ENCODE results near the gene HBD.

The HBD gene

GRCh38 chr11:5232176-5232575 is 2.1 kb downstream of the HBD start:
- no peak for DNase-seq

GRCh38 chr11:5231111-5231510 is 3.2 kb downstream of the HBD start:
- no peak for DNase-seq

- no peak for DNase-seq
These were observed 4.0 kb downstream of the HBD start for GRCh38 chr11:5230266-5230665.

DNA sequence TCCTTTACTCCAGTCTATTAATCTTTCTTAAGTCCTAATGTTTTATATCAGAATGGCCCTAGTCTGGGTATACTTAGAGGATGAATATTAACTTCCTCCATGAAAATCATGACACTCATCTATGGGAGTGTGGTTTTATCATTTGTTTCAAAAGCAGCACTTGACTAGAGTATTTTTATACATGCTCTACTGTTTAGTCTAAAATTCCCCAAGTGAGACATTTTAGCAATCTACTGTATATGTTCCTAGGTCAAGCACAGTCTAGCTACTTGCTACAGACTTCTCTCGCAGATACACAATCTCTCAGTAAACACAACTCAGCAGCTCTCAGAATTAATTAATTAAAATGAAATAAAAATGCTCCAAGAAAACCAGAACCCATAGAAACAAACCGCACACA is 4.5 kb downstream of the HBD start:
- no peak for DNase-seq

DNA sequence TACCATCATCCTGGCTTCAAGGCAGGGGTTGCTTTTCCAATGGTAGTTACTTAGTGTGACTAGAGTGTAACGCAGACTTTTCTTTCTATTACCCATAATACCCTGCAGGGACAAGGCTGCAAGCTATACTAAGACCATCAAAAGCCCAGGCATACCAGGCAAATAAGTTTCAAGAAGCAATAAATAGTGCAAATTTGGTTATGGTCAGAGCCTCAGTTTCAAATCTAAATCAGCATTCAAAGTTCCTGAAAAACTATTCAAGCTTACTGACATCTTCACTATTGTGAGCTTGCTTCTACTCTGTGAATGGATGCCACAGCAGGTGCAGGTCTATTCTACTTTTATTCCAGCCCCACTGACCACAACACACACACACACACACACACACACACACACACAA is 4.9 kb downstream of the HBD start:
- no peak for DNase-seq

DNA sequence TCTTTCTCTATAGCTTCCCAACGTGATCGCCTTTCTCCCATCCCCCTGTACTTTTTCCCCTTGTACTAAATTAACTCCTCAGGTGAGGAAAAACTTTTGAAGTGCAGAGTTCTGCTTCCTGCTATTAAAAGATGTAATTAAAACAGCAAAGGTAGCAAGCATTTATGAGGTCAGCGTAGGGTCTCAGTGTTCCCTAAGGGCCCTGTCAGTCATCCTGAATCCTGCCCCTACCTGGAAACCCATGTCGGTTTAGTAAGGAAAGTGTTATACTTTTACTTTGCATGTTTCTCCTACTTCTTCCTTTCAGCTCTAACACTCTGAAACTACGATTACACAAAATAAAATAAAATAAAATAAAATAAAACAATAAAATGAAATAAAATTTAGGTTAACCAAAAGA is 6.2 kb downstream of the HBD start:
- DNase-seq, result no peak

DNA sequence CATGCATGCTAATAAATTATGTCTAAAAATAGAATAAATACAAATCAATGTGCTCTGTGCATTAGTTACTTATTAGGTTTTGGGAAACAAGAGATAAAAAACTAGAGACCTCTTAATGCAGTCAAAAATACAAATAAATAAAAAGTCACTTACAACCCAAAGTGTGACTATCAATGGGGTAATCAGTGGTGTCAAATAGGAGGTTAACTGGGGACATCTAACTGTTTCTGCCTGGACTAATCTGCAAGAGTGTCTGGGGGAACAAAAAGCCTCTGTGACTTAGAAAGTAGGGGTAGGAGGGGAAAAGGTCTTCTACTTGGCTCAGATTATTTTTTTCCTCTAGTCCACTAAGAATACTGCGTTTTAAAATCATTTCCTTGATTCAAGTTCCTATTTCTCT is 6.6 kb downstream of the HBD start:
- DNase-seq, result no peak

DNA sequence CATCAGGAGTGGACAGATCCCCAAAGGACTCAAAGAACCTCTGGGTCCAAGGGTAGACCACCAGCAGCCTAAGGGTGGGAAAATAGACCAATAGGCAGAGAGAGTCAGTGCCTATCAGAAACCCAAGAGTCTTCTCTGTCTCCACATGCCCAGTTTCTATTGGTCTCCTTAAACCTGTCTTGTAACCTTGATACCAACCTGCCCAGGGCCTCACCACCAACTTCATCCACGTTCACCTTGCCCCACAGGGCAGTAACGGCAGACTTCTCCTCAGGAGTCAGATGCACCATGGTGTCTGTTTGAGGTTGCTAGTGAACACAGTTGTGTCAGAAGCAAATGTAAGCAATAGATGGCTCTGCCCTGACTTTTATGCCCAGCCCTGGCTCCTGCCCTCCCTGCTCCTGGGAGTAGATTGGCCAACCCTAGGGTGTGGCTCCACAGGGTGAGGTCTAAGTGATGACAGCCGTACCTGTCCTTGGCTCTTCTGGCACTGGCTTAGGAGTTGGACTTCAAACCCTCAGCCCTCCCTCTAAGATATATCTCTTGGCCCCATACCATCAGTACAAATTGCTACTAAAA is 7.5 kb downstream of the HBD start, which contains the start of gene HBB:
Gene HBB, minus strand, starts transcription at position 340 of the 579 bp plus-strand sequence. Its CDS starts 50 bp downstream, at position 290.
- DNase-seq, result no peak

GRCh38 chr11:5225480-5225871 is 8.8 kb downstream of the HBD start:
- no peak for DNase-seq

- no peak for DNase-seq
These were observed 9.5 kb downstream of the HBD start for GRCh38 chr11:5224538-5225479.

DNA sequence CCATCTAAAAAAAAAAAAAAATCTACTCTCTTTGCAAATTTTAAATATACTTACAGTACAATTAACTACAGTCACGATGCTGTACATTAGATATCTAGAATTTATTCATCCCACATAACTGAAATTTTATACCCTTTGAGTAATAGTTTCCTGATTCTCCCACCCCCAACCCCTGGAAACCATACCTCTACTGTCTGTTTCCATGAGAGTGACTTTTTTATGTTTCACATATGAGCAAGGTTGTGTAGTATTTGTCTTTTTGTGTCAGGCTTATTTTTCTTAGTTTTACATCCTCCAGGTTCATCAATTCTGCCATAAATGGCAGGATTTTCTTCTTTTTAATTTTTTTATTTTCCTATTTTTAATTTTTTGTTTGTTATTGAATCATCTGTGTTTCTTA is 10.6 kb downstream of the HBD start:
- no peak for DNase-seq

- DNase-seq, result no peak
These were observed 11.1 kb downstream of the HBD start for GRCh38 chr11:5223146-5223545.

GRCh38 chr11:5210376-5210885 is 23.9 kb downstream of the HBD start:
- no peak for DNase-seq

DNA sequence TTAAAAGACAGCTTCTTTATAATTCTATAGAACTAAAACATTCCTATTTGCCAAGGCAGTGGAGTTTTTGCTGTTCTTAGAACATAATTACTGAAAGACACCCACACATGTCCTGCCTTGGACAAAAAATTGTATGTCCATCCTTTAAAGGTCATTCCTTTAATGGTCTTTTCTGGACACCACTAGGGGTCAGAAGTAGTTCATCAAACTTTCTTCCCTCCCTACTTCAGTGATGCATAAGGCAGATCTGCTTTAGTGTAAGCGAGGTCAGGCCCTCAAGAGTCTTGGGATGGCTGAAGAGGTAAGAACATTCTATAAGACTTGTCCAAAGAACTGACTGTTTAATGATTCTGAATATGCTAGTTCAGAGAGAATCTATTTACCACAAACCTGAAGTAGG is 29.5 kb downstream of the HBD start:
- peak; percentile 53 for DNase-seq

DNA sequence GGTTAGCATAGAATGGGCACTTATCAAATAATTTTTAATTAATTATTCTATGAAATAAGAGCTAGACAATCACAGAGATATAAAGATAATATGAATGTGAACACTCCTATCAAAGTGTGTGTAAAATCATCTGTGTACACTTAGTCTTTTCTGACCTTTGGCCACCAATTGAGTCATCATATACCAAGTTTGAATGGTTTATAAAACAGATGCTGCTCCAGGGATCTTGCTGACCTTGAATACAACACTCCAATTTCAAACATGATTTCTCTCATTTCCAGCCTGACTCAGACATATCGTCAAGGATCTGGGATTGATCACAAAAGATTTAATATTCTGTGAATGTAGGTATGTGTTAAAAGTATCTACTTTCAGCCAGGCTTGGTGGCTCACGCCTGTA is 30.9 kb downstream of the HBD start:
- no peak for DNase-seq

DNA sequence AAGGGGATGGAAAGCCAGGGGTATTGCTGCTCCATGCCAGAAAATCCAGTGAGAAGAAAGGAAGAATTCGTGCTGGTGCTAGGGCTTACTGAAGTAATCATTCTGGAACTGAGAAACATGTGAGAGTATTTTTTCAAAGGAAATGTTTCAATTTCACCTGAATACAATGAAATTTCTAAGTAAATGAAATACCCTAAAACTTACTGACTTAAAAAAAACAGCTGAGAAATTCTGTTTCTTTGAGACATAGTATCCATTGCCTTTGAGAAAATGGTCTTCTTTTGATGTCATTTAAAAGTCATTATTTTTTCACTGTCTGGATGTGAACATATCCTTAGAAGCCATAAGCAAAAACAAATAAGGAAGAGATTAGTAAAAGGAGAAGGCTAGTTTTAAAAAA is 33.7 kb downstream of the HBD start, which contains the start of gene OR51V1:
Gene OR51V1, minus strand, starts transcription at position 101 of the 400 bp plus-strand sequence. Its CDS starts 0 bp downstream, at position 101.
- no peak for DNase-seq

DNA sequence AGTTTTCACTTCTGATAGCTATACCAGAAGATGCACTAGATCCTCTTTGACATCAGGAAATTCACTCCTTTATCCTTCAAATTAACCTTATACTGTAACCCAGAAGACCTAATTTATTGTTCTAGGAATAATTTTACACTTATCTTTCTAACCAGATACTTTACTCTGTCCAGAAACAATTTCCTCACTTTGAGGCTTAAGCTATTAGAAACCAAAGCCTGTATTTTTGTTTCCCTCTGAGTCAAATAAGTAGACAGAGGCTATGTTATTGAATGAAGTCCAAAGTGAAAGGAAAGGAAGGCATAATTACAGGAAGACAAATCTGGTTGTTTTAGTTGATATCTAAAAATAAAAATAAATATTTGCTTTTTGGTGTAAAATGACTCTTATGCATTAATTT is 36.0 kb downstream of the HBD start:
- DNase-seq, result no peak

DNA sequence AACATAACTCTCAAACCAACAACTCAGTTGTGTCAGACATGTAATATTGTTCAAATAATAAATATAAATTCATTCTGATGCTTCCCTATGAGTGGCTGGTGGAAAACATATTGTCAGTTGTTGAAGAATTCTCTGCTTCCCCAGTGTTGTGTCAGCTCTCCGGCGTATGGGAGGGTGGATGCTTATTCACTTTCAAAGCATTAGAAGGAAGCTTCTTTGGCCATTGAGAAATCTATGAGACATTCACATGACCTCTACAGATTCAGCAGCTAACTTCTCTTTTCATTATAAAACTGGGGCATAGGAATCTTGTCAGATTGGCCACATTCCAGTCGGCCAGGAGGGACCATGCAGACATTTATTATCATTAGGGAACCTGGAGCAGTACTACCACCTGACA is 36.7 kb downstream of the HBD start:
- no peak for DNase-seq

DNA sequence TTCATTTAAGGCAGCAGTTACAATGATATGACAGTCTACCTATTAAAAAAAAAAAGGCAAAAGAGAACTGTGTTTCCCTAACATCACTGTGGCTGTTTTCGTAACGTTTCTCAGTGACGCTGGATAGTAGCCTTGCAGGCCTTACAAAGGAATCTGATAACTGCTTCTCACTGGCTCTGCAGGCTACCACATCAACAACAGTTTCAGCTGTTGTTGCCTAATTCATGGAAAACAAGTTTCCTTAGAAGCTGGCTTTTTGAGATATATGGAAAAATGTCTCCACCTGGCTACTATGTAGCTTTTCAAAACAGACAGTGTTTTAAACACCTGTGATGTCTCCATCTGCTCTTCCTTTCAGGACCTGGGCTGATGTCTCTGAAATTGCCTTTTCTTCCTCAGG is 37.6 kb downstream of the HBD start:
- DNase-seq, result no peak

GRCh38 chr11:5196067-5196466 is 38.2 kb downstream of the HBD start:
- DNase-seq, result no peak

- DNase-seq, result no peak
These were observed 41.5 kb downstream of the HBD start for GRCh38 chr11:5192738-5193137.

DNA sequence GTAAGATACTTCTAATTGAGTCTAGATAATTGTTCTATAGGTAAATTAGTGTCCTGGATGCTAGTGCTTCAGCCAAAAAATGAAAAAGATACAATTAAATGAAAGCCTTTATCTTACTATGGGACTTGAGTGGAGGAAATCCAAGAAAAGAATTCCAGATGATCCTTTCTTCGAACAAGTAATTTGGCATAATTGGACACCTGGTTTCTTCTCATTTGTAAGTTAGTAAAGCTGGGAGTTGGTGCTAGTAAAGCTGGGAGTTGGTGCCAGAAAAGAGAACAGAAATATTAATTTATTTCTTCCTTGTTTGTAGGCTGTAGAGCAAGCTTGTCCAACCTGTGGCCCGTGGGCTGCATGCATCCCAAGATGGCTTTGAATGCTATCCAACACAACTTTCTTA is 46.1 kb downstream of the HBD start:
- DNase-seq, result no peak

All from fibroblast of skin of abdomen (primary cell).